ENCODE measurements around the gene SNAPC4.
A peak's percentile ranks its signal among the peaks of the same experiment; 100 is the strongest.

The SNAPC4 gene

DNA sequence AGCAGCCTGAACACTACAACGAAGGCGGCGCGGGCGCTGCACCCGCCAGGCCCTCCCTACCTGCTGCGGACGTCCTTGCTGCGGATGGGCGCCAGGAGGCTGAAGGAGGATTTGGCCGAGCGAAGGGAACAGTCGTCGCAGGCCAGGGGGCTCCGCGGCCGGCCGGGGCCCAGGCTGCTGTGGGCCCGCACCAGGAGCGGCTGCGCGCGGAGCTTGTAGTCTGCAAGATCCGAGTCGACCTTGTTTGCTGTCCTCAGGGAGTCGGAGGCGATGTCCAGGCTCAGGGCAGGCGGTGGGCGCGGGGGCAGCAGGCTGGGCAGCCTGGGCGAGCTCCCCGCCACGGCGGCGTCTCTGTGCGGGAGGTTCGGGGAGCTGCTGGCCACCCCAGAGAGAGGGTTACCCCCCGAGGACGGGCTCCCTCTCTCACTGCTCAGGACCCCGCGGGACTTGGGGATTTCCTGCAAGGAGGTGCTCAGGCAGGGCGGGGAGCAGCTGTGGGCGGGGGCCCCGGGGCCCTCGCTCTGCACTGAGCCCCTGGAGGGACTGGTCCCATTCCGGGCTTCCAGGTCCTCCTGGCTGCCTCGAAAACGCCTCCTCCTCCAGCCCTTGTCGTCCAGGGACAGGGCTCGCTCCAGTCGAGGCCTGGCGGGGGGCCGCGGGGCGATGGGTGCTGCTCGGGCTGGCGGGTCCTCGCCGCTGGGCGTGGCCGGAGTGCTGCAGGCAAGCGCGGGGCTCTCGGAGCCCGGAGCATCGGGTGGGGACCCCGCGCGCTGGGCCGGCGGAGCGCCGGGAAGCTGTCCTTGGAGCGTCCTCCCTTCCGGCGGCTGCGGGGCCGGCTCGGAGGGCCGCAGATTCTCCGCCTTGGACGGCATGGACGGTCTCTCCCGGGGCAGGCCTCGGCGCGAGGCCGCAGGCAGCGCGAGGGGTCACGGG, 38.8 kb upstream of the SNAPC4 start:
- TF ChIP-seq, protein P1, sequence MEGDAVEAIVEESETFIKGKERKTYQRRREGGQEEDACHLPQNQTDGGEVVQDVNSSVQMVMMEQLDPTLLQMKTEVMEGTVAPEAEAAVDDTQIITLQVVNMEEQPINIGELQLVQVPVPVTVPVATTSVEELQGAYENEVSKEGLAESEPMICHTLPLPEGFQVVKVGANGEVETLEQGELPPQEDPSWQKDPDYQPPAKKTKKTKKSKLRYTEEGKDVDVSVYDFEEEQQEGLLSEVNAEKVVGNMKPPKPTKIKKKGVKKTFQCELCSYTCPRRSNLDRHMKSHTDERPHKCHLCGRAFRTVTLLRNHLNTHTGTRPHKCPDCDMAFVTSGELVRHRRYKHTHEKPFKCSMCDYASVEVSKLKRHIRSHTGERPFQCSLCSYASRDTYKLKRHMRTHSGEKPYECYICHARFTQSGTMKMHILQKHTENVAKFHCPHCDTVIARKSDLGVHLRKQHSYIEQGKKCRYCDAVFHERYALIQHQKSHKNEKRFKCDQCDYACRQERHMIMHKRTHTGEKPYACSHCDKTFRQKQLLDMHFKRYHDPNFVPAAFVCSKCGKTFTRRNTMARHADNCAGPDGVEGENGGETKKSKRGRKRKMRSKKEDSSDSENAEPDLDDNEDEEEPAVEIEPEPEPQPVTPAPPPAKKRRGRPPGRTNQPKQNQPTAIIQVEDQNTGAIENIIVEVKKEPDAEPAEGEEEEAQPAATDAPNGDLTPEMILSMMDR (IDR thresholded peaks at IDR 0.05; ENCODE audit: low read depth, low read length, missing control alignments): no peak
- peak overlapping the region; percentile 79 for H3K4me3 ChIP-seq (replicated peaks; ENCODE audit: low read depth, low read length)
- no peak for DNase-seq (ENCODE audit: extremely low read depth, low read depth)

DNA sequence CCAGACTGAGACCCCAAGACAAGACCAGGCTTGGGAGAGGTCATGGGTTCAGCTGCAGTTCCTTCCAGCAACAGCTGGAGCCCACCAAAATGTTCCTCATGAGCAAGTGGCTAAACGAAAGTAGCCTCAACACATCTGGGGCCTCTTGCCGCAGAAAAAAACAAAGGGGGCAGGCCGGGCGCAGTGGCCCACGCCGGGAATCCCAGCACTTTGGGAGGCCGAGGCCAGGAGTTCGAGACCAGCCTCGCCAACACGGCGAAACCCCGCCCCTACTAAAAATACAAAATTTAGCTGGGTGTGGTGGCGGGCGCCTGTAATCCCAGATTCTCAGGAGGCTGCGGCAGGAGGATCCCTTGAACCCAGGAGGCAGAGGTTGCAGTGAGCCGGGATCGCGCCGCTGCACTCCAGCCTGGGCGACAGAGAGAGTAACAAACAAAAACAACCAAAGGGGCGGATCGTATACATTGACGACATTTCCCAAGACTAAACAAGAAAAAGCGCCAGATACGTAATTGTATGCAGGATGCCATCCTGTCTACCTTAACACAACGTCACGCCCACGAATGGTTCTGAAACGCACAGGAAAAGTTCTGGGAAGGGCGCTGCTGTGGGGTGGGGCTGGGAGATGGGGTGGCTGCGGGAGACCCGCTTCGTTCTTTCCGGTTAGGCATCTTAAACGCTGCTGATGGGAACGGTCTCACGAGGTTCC, 38.0 kb upstream of the SNAPC4 start:
- TF ChIP-seq, protein P1 (IDR thresholded peaks at IDR 0.05; ENCODE audit: low read depth, low read length, missing control alignments): no peak
- DNase-seq (ENCODE audit: extremely low read depth, low read depth): no peak
- peak overlapping the region; percentile 79 for H3K4me3 ChIP-seq (replicated peaks; ENCODE audit: low read depth, low read length)

DNA sequence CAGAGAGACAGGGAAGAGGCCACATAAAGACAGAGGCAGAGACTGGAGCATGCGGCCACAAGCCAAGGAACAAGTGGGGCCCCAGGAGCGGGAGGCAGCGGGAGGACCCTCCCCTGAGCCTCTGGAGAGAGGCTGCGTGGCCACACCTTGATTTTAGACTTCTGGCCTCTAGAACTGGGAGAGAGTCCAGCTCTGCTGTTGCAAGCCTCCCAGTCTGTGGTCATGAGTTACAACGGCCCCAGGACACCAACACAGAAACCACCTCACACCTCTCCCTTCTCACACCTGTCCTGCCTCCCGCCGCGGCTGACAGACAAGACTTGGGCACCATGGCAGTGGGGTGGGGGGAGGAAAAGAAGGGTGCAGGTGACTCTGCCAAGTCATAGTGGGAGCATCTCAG, 37.5 kb upstream of the SNAPC4 start:
- peak overlapping the region; percentile 79 for H3K4me3 ChIP-seq (replicated peaks; ENCODE audit: low read depth, low read length)
- TF ChIP-seq, protein P1 (IDR thresholded peaks at IDR 0.05; ENCODE audit: low read depth, low read length, missing control alignments): no peak
- DNase-seq (ENCODE audit: extremely low read depth, low read depth): no peak

DNA sequence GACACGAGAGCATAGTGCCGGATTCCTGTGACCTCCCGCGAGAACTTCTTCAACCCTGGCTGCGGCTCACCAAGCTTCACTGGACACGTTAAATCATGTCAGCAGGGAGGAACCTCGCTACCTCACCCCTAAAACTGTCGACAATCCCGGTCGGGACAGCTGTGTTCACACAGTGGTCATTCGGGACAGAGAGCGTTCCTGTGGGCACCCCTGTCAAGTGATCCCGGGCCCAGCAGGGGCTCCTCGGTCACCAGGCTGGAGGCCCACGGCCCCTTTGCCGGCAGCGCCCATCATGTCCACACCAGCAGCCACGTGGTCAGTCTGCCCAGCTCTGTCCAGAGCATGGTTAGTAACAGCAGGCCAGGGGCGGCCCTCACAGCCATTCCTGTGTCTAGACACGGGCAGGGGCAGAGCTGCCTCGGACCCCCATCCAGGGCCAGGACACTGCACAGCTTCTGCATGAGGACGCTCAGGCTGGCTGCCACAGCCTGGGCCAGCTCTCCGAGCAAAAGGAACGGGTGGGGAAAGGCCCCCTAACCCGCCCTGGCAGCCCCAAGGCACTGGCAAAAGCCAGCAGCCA, 36.2 kb upstream of the SNAPC4 start:
- H3K4me3 ChIP-seq (replicated peaks; ENCODE audit: low read depth, low read length): no peak overlapping the region
- TF ChIP-seq, protein P1 (IDR thresholded peaks at IDR 0.05; ENCODE audit: low read depth, low read length, missing control alignments): no peak
- DNase-seq (ENCODE audit: extremely low read depth, low read depth): no peak

DNA sequence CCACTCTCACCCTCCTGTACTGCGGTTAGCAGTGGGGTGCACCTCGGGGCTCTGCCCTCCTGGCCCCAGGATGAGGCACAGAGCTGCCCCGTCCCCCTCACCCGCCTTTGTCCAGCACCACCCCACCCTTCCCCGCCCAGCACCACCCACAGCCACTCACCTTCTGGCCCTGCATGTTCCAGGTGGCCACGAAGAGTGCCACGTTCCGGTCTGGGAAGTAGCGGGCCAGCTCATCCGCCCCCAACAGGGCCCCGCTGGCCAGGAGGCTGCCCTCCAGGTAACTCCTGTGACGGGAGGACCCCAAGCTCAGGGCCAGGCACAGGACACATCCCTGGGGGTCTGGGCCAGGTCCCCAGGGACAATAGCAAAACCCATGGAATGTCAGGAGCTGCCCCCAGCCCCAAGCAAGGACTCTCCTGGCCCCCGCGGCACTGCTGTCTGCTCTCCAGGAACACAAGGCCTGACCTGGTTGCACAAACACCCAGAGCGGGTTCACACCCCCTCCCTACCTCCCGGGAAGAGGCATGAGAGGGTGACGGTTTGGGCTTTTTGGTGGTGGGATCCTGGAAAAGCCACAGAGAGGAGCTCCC, 34.7 kb upstream of the SNAPC4 start:
- TF ChIP-seq, protein P1 (IDR thresholded peaks at IDR 0.05; ENCODE audit: low read depth, low read length, missing control alignments): no peak
- H3K4me3 ChIP-seq (replicated peaks; ENCODE audit: low read depth, low read length): no peak overlapping the region

DNA sequence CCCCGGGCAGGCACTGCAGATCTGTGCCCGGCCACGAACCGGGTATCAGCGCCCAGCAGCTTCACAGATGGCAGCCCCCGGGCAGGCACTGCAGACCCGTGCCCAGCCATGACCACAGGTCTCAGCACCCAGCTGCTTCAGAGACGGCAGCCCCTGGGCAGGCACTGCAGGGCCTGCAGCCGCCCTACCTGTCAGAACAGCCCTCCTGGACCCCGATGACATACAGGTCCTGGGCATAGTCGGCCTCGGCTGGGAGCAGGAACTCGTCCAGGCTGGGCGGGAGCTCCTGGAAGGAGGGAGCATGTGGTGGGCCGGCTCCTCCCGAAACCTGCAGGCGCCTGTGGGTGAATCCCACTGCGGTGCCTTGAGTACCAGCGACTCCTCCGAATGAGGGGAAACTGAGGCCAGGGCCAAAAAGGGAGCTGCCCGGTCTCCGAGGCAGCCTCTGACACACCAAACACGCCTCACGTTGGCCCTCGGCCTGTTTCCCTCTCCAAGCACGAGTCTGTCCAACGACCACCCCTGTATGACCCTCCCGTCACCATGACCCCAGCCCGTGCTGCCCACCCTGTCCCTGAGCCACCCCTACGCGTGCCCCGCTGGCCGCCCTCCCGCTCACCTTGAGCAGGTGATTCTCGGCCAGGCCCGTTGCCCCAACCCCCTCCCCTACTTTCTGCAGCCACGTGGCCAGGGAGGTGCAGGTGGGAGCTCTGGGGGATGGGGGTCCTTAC, 34.0 kb upstream of the SNAPC4 start:
- TF ChIP-seq, protein P1 (IDR thresholded peaks at IDR 0.05; ENCODE audit: low read depth, low read length, missing control alignments): no peak
- no peak overlapping the region for H3K4me3 ChIP-seq (replicated peaks; ENCODE audit: low read depth, low read length)
- no peak for DNase-seq (ENCODE audit: extremely low read depth, low read depth)

More for the DNA sequence above, 34.7 kb upstream of the SNAPC4 start:
- no peak for DNase-seq (ENCODE audit: extremely low read depth, low read depth)

All from HFF-Myc (cell line).